Caco-2 (cell line): ENCODE data around the gene DIS3L. TPM values are rescaled to one million over a fixed set of nuclear protein-coding genes. Genes with fewer than 3 reads are reported as not detected.

Experiments
- BruUV-seq: library from RNA; stranded (reverse); fragments of 400-500 nt; replicated peaks from 2 replicates; lab custom pipeline; 2021; lab: Mats Ljungman, UMichigan
- CTCF ChIA-PET: fragments of 300-600 bp; sonication (Branson Sonifier 250); formaldehyde crosslinking; loops from one replicate; lab custom pipeline; 2022; ENCODE audit warnings: antibody characterized with exemption; lab: Charles Lee
- POLR2A ChIA-PET: fragments of 300-600 bp; sonication (Branson Sonifier 250); formaldehyde crosslinking; loops from one replicate; lab custom pipeline; 2022; ENCODE audit warnings: antibody characterized with exemption; lab: Charles Lee
- DNase-seq, 2 experiments: peaks; one replicate each; pipeline versions ENCODE4 v3.0.0 to v3.0.0-alpha.2; 2020 to 2022
- H3K27me3 ChIP-seq: replicated peaks from 2 replicates; pipeline ENCODE4 v1.6.0; 2011; ENCODE audit warnings: low read length; ENCODE audit not compliant: control insufficient read depth, insufficient read depth
- H3K36me3 ChIP-seq: 2 replicates; pipeline ENCODE4 v1.5.1; 2011; ENCODE audit warnings: low read length; ENCODE audit not compliant: control insufficient read depth, insufficient read depth
- H3K4me1 ChIP-seq: fragments of 250-450 bp; sonication (Bioruptor Pico); 2 replicates; pipeline ENCODE4 v1.5.1; 2020; ENCODE audit warnings: mild to moderate bottlenecking
- H3K4me3 ChIP-seq: 2 replicates; pipeline ENCODE4 v1.5.1; 2011; ENCODE audit warnings: low read depth, mild to moderate bottlenecking, control low read depth, low read length
- H3K9me3 ChIP-seq: fragments of 250-450 bp; sonication (Bioruptor Pico); 2 replicates; pipeline ENCODE4 v1.5.1; 2020; ENCODE audit warnings: mild to moderate bottlenecking, moderate library complexity
- H3K27ac Mint-ChIP-seq: one replicate; pipeline ENCODE4 v1.8.0; 2022; ENCODE audit warnings: mixed read lengths; ENCODE audit not compliant: unreplicated experiment
- H3K27me3 Mint-ChIP-seq: one replicate; pipeline ENCODE4 v1.8.0; 2022; ENCODE audit warnings: mixed read lengths; ENCODE audit not compliant: insufficient read depth, unreplicated experiment
- H3K36me3 Mint-ChIP-seq: one replicate; pipeline ENCODE4 v1.8.0; 2022; ENCODE audit warnings: mild to moderate bottlenecking, mixed read lengths; ENCODE audit not compliant: insufficient read depth, unreplicated experiment
- H3K4me1 Mint-ChIP-seq: one replicate; pipeline ENCODE4 v1.8.0; 2022; ENCODE audit warnings: low read depth, mixed read lengths; ENCODE audit not compliant: unreplicated experiment
- H3K4me3 Mint-ChIP-seq: one replicate; pipeline ENCODE4 v1.8.0; 2022; ENCODE audit warnings: mild to moderate bottlenecking, moderate library complexity, mixed read lengths; ENCODE audit not compliant: unreplicated experiment
- H3K9me3 Mint-ChIP-seq: one replicate; pipeline ENCODE4 v1.8.0; 2022; ENCODE audit warnings: mixed read lengths; ENCODE audit not compliant: unreplicated experiment
- intact Hi-C: fragments of 100-400 bp; cut with micrococcal nuclease; formaldehyde crosslinking; loops from one replicate; pipeline ENCODE4 v1.10.0; 2022; ENCODE audit not compliant: unreplicated experiment
- total RNA-seq: library from RNA; stranded (reverse); gene quantifications from 2 replicates; pipeline ENCODE4 v1.2.3, GENCODE V29; 2022
- TF ChIP-seq, protein P1 (sequence below), 2 experiments: fragments of 200-600 bp in 1 of 2; IDR thresholded peaks; 1 replicate in 1 of 2; 2 replicates in 1 of 2; pipeline versions ENCODE4 v1.5.1 to v1.8.0; 2011 to 2022; ENCODE audit warnings: antibody characterized with exemption in 1 of 2, control low read depth in 1 of 2, inconsistent platforms in 1 of 2, low read depth in 1 of 2, low read length in 1 of 2, mild to moderate bottlenecking in 1 of 2, moderate library complexity in 1 of 2; ENCODE audit not compliant: insufficient read depth in 1 of 2, severe bottlenecking in 1 of 2, unreplicated experiment in 1 of 2

The DIS3L gene
- total RNA-seq, 1 experiment from 2014 or later, result 25.3 TPM

DNA sequence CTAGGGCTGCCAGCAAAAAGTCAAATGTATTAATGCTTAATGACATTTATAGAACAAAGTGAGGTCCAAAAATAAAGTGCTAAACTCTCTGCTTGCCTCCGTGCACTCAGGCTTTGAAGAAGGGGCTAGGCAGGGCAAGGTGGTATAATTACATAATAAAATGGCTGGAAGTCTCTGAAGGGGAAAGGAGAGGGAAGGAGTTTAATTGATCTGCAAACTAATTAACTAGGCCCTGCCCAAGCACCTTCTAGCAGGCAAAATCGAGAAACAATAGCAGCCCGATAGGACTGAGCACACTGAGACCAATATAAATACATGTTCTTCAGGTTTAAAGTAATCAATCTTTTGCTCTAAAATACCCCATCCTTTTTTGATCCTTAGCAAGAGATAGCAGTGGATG is 13.0 kb downstream of the DIS3L start:
- Mint-ChIP-seq H3K4me1 (no peaks in the 10 kb centered on the region), H3K27me3 (no peaks in the 10 kb centered on the region), H3K36me3 (peaks cover 30% of the 10 kb centered on the region), H3K4me3 (no peak overlapping the region), H3K9me3 (no peaks in the 10 kb centered on the region), H3K27ac (no peak overlapping the region)
- H3K9me3 ChIP-seq, result no peaks in the 10 kb centered on the region
- no peak for DNase-seq
- no peak overlapping the region for H3K4me3 ChIP-seq
- no peaks in the 10 kb centered on the region for H3K4me1 ChIP-seq
- intact Hi-C loops, result no loop called here
- ChIA-PET CTCF (no interaction called here), POLR2A (no interaction called here)
- no peaks in the 10 kb centered on the region for H3K27me3 ChIP-seq
- H3K36me3 ChIP-seq, result no peaks in the 10 kb centered on the region
- TF ChIP-seq, protein P1, sequence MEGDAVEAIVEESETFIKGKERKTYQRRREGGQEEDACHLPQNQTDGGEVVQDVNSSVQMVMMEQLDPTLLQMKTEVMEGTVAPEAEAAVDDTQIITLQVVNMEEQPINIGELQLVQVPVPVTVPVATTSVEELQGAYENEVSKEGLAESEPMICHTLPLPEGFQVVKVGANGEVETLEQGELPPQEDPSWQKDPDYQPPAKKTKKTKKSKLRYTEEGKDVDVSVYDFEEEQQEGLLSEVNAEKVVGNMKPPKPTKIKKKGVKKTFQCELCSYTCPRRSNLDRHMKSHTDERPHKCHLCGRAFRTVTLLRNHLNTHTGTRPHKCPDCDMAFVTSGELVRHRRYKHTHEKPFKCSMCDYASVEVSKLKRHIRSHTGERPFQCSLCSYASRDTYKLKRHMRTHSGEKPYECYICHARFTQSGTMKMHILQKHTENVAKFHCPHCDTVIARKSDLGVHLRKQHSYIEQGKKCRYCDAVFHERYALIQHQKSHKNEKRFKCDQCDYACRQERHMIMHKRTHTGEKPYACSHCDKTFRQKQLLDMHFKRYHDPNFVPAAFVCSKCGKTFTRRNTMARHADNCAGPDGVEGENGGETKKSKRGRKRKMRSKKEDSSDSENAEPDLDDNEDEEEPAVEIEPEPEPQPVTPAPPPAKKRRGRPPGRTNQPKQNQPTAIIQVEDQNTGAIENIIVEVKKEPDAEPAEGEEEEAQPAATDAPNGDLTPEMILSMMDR (IDR thresholded peaks at IDR 0.05; ENCODE audit: insufficient read depth in 1 of 2, low read depth in 1 of 2, low read length in 1 of 2, severe bottlenecking in 1 of 2, unreplicated experiment in 1 of 2), result no peak
- BruUV-seq, result no TSS peak

GRCh38 chr15:66308531-66308930 is 15.2 kb downstream of the DIS3L start:
- Mint-ChIP-seq H3K4me3 (no peak overlapping the region), H3K9me3 (no peaks in the 10 kb centered on the region), H3K27ac (no peak overlapping the region), H3K27me3 (no peaks in the 10 kb centered on the region), H3K4me1 (no peaks in the 10 kb centered on the region), H3K36me3 (peaks cover 36% of the 10 kb centered on the region)
- TF ChIP-seq, protein P1 (IDR thresholded peaks at IDR 0.05; ENCODE audit: insufficient read depth in 1 of 2, low read depth in 1 of 2, low read length in 1 of 2, severe bottlenecking in 1 of 2, unreplicated experiment in 1 of 2), result no peak
- H3K27me3 ChIP-seq, result no peaks in the 10 kb centered on the region
- POLR2A ChIA-PET, result no interaction called here
- CTCF ChIA-PET, result no interaction called here
- no peak for DNase-seq
- no peaks in the 10 kb centered on the region for H3K9me3 ChIP-seq
- intact Hi-C loops, result no loop called here
- no TSS peak for BruUV-seq
- no peaks in the 10 kb centered on the region for H3K4me1 ChIP-seq
- H3K4me3 ChIP-seq, result no peak overlapping the region
- no peaks in the 10 kb centered on the region for H3K36me3 ChIP-seq

DNA sequence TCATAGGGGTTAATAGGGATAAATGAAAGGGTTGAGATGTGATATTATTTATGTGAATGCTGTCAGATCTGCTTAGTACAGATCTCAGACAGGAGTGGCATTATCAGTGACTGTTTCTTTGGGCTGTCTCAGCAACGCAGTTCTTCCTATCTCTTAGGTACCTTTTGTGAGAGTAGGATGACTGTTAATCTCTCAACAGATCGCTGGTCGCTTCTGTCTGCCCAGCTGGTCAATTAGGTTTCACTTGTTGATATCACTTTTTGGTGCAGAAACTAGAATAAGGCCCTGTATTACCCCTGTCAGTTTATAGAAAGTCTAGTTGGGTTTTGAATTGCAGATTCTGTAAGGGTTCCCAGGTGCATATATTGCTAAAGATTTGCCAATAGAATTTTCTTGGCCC is 16.5 kb downstream of the DIS3L start:
- ChIA-PET CTCF (no interaction called here), POLR2A (no interaction called here)
- no peaks in the 10 kb centered on the region for H3K9me3 Mint-ChIP-seq
- intact Hi-C loops, result no loop called here
- TF ChIP-seq, protein P1 (IDR thresholded peaks at IDR 0.05; ENCODE audit: insufficient read depth in 1 of 2, low read depth in 1 of 2, low read length in 1 of 2, severe bottlenecking in 1 of 2, unreplicated experiment in 1 of 2), result no peak
- peaks cover 36% of the 10 kb centered on the region for H3K36me3 Mint-ChIP-seq
- Histone ChIP-seq H3K9me3 (no peaks in the 10 kb centered on the region), H3K36me3 (no peaks in the 10 kb centered on the region; the same call in 1 of the 2 replicates), H3K4me3 (no peak overlapping the region), H3K27me3 (no peaks in the 10 kb centered on the region), H3K4me1 (no peaks in the 10 kb centered on the region)
- H3K4me3 Mint-ChIP-seq, result no peak overlapping the region
- BruUV-seq, result no TSS peak
- no peaks in the 10 kb centered on the region for H3K27me3 Mint-ChIP-seq
- no peaks in the 10 kb centered on the region for H3K4me1 Mint-ChIP-seq
- no peak overlapping the region for H3K27ac Mint-ChIP-seq
- no peak for DNase-seq
